Chondrocyte (in vitro differentiated cells): ENCODE measurements around the gene PCNP. TPM values are rescaled to one million over a fixed set of nuclear protein-coding genes. Genes with fewer than 3 reads are reported as not detected.

ENCODE experiments used
- DNase-seq: peaks from one replicate; pipeline ENCODE4 v3.0.0; 2021; ENCODE audit warnings: mixed read lengths, low spot score
- H3K27ac Mint-ChIP-seq: one replicate; pipeline ENCODE4 v1.8.0; 2021; ENCODE audit warnings: mild to moderate bottlenecking, moderate library complexity, mixed read lengths; ENCODE audit not compliant: unreplicated experiment
- H3K27me3 Mint-ChIP-seq: 2 replicates; pipeline ENCODE4 v1.8.0; 2021; ENCODE audit warnings: low read depth, mixed read lengths
- H3K36me3 Mint-ChIP-seq: 2 replicates; pipeline ENCODE4 v1.8.0; 2021; ENCODE audit warnings: low read depth, mixed read lengths
- H3K4me1 Mint-ChIP-seq: 2 replicates; pipeline ENCODE4 v1.8.0; 2021; ENCODE audit warnings: low read depth, mild to moderate bottlenecking, mixed read lengths
- H3K4me3 Mint-ChIP-seq: one replicate; pipeline ENCODE4 v1.8.0; 2021; ENCODE audit warnings: mild to moderate bottlenecking, moderate library complexity, mixed read lengths; ENCODE audit not compliant: unreplicated experiment
- H3K9me3 Mint-ChIP-seq: 2 replicates; pipeline ENCODE4 v1.8.0; 2021; ENCODE audit warnings: low read depth, mixed read lengths
- total RNA-seq: library from RNA; stranded (reverse); gene quantifications from 3 replicates; pipeline ENCODE4 v1.2.1, GENCODE V29; 2021
- TF ChIP-seq, protein P1 (sequence below): fragments of 200-600 bp; sonication (generic); IDR thresholded peaks from 2 replicates; pipeline ENCODE4 v1.5.0; 2021; ENCODE audit warnings: antibody characterized with exemption, mild to moderate bottlenecking, moderate library complexity

Gene PCNP
- total RNA-seq, 1 donor from 2014 or later, result 145 TPM

GRCh38 chr3:101574388-101575112 lies 570 bp downstream of the PCNP start:
- peak overlapping the region; percentile 100 for H3K27ac Mint-ChIP-seq
- peaks cover 42% of the 10 kb centered on the region for H3K4me1 Mint-ChIP-seq
- H3K36me3 Mint-ChIP-seq, result peaks cover 5% of the 10 kb centered on the region
- no peaks in the 10 kb centered on the region for H3K9me3 Mint-ChIP-seq
- H3K4me3 Mint-ChIP-seq, result peak overlapping the region; percentile 97
- no peaks in the 10 kb centered on the region for H3K27me3 Mint-ChIP-seq
- no peak for DNase-seq
- TF ChIP-seq, protein P1, sequence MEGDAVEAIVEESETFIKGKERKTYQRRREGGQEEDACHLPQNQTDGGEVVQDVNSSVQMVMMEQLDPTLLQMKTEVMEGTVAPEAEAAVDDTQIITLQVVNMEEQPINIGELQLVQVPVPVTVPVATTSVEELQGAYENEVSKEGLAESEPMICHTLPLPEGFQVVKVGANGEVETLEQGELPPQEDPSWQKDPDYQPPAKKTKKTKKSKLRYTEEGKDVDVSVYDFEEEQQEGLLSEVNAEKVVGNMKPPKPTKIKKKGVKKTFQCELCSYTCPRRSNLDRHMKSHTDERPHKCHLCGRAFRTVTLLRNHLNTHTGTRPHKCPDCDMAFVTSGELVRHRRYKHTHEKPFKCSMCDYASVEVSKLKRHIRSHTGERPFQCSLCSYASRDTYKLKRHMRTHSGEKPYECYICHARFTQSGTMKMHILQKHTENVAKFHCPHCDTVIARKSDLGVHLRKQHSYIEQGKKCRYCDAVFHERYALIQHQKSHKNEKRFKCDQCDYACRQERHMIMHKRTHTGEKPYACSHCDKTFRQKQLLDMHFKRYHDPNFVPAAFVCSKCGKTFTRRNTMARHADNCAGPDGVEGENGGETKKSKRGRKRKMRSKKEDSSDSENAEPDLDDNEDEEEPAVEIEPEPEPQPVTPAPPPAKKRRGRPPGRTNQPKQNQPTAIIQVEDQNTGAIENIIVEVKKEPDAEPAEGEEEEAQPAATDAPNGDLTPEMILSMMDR, result no peak

GRCh38 chr3:101577286-101577685 lies 3.3 kb downstream of the PCNP start:
- TF ChIP-seq, protein P1, result no peak
- peaks cover 7% of the 10 kb centered on the region for H3K36me3 Mint-ChIP-seq
- no peaks in the 10 kb centered on the region for H3K9me3 Mint-ChIP-seq
- no peak for DNase-seq
- H3K4me1 Mint-ChIP-seq, result peaks cover 53% of the 10 kb centered on the region
- no peaks in the 10 kb centered on the region for H3K27me3 Mint-ChIP-seq
- H3K27ac Mint-ChIP-seq, result no peak overlapping the region
- H3K4me3 Mint-ChIP-seq, result no peak overlapping the region

GRCh38 chr3:101588616-101589015 lies 14.6 kb downstream of the PCNP start:
- TF ChIP-seq, protein P1, result no peak
- no peak for DNase-seq
- Mint-ChIP-seq H3K4me1 (no peaks in the 10 kb centered on the region), H3K4me3 (no peak overlapping the region), H3K27me3 (no peaks in the 10 kb centered on the region), H3K27ac (no peak overlapping the region), H3K36me3 (peaks cover 13% of the 10 kb centered on the region), H3K9me3 (no peaks in the 10 kb centered on the region)

DNA sequence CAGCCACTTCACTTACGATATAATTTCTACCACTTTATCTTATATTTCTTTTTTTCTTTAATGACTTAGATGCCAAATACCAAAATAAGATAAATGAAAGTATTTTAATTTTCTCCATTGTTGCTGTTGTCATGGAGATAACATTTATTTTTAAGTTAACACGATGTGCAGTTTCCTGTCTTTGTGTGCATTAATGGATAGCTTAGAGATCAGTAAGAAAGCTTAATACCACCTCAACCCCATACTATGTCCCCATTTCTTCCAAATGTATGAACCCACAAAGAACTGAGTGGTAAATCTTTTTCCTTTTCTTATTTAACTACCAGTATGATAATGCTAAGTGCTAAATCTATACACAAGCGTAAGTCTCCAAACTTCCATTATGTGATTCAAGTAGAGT lies 17.1 kb downstream of the PCNP start:
- DNase-seq, result no peak
- Mint-ChIP-seq H3K9me3 (no peaks in the 10 kb centered on the region), H3K36me3 (peaks cover 16% of the 10 kb centered on the region), H3K27me3 (no peaks in the 10 kb centered on the region), H3K27ac (no peak overlapping the region), H3K4me3 (no peak overlapping the region), H3K4me1 (no peaks in the 10 kb centered on the region)
- TF ChIP-seq, protein P1, result no peak

GRCh38 chr3:101602731-101603130 lies 28.8 kb downstream of the PCNP start:
- H3K27ac Mint-ChIP-seq, result no peak overlapping the region

More at GRCh38 chr3:101602731-101603130, 28.8 kb downstream of the PCNP start:
- DNase-seq, result no peak
- H3K4me3 Mint-ChIP-seq, result no peak overlapping the region
- no peaks in the 10 kb centered on the region for H3K4me1 Mint-ChIP-seq
- TF ChIP-seq, protein P1, result no peak
- H3K36me3 Mint-ChIP-seq, result peaks cover 5% of the 10 kb centered on the region
- H3K27me3 Mint-ChIP-seq, result no peaks in the 10 kb centered on the region
- H3K9me3 Mint-ChIP-seq, result peaks cover 3% of the 10 kb centered on the region
